A549 (cell line): ENCODE results near the gene CCDC18. TPM values are rescaled to one million over a fixed set of nuclear protein-coding genes. Genes with fewer than 3 reads are reported as not detected.

Experiments
- ATAC-seq, 2 experiments: fragments of 200-7000 bp in 1 of 2; fragments of >200 bp in 1 of 2; cut with Nextera tagmentation in 1 of 2; cut with Tn5 transposase in 1 of 2; 3 replicates each; pipeline versions ENCODE4 v1.8.0 to v1.9.1; 2018 to 2020; ENCODE audit warnings: mild to moderate bottlenecking in 1 of 2, moderate library complexity in 1 of 2
- CTCF ChIA-PET: fragments of 300-600 bp; sonication (Branson Sonifier 250); formaldehyde crosslinking; extraction: SDS; loops from one replicate; lab custom pipeline; 2021; ENCODE audit warnings: antibody characterized with exemption, inconsistent platforms; lab: Yijun Ruan, JAX
- POLR2A ChIA-PET: fragments of 350-600 bp; formaldehyde crosslinking; extraction: SDS; loops from one replicate; lab custom pipeline; 2021; ENCODE audit warnings: antibody characterized with exemption, inconsistent platforms; lab: Yijun Ruan, JAX
- DNase-seq, 2 experiments: peaks; one replicate each; pipeline versions ENCODE4 v3.0.0 to v3.0.0-alpha.2; 2011 to 2016; ENCODE audit warnings: low read depth in 1 of 2, low spot score in 1 of 2
- FAIRE-seq: peaks from 2 replicates; lab custom pipeline; 2011; peaks lifted over from hg19 to GRCh38; lab: Jason Lieb, UNC
- H3K27ac ChIP-seq, 2 experiments: fragments of >200 bp; sonication (Bioruptor Twin); formaldehyde crosslinking; 3 replicates each; pipeline ENCODE4 v1.5.1; 2016 to 2017
- H3K4me1 ChIP-seq: fragments of >200 bp; sonication (Bioruptor Twin); formaldehyde crosslinking; 3 replicates; pipeline ENCODE4 v1.6.1; 2016
- H3K4me2 ChIP-seq: fragments of >200 bp; sonication (Bioruptor Twin); formaldehyde crosslinking; 3 replicates; pipeline ENCODE4 v1.6.1; 2016
- H3K4me3 ChIP-seq: fragments of >200 bp; sonication (Bioruptor Twin); formaldehyde crosslinking; 3 replicates; pipeline ENCODE4 v1.5.1; 2016
- H3K9me3 ChIP-seq: fragments of >200 bp; sonication (Bioruptor Twin); formaldehyde crosslinking; 3 replicates; pipeline ENCODE4 v1.6.1; 2016
- CBX2 ChIP-seq: fragments of 200-600 bp; sonication (generic); IDR thresholded peaks from 2 replicates; pipeline ENCODE4 v1.6.1; 2016; ENCODE audit warnings: low read depth, mild to moderate bottlenecking, borderline replicate concordance
- CBX8 ChIP-seq: fragments of 200-600 bp; sonication (generic); IDR thresholded peaks from 2 replicates; pipeline ENCODE4 v1.6.1; 2016
- CHD4 ChIP-seq: fragments of 200-600 bp; sonication (generic); IDR thresholded peaks from 2 replicates; pipeline ENCODE4 v1.6.1; 2016; ENCODE audit warnings: antibody characterized with exemption, mild to moderate bottlenecking, borderline replicate concordance
- E2F6 ChIP-seq: IDR thresholded peaks from 2 replicates; pipeline ENCODE4 v1.6.1; 2012; ENCODE audit warnings: low read depth, borderline replicate concordance
- ESRRA ChIP-seq: fragments of 150-350 bp; IDR thresholded peaks from 2 replicates; pipeline ENCODE4 v1.6.1; 2014; ENCODE audit warnings: mild to moderate bottlenecking, low read length, borderline replicate concordance
- FOSB ChIP-seq: fragments of 250-450 bp; sonication (Bioruptor Pico); IDR thresholded peaks from 2 replicates; pipeline ENCODE4 v1.5.0; 2020; ENCODE audit warnings: mild to moderate bottlenecking, moderate library complexity
- FOXS1 ChIP-seq: fragments of 250-450 bp; sonication (Bioruptor Pico); IDR thresholded peaks from 2 replicates; pipeline ENCODE4 v1.5.0; 2020; ENCODE audit warnings: mild to moderate bottlenecking, moderate library complexity
- GATA3 ChIP-seq: IDR thresholded peaks from 2 replicates; pipeline ENCODE4 v1.6.1; 2012; ENCODE audit warnings: borderline replicate concordance
- HES2 ChIP-seq: fragments of >200 bp; sonication (Bioruptor Twin); formaldehyde crosslinking; IDR thresholded peaks from 2 replicates; pipeline ENCODE4 v1.6.1; 2016
- HEYL ChIP-seq: fragments of 250-450 bp; sonication (Bioruptor Pico); IDR thresholded peaks from 2 replicates; pipeline ENCODE4 v1.8.0; 2021; ENCODE audit warnings: mild to moderate bottlenecking, moderate library complexity
- HOXA7 ChIP-seq: fragments of 250-450 bp; sonication (Bioruptor Pico); IDR thresholded peaks from 2 replicates; pipeline ENCODE4 v1.5.0; 2020; ENCODE audit warnings: mild to moderate bottlenecking, moderate library complexity
- KDM1A ChIP-seq: fragments of 200-600 bp; sonication (generic); IDR thresholded peaks from 2 replicates; pipeline ENCODE4 v1.6.1; 2016; ENCODE audit warnings: low read depth, mild to moderate bottlenecking
- MAFK ChIP-seq: fragments of 450-650 bp; IDR thresholded peaks from 2 replicates; pipeline ENCODE4 v1.6.1; 2014; ENCODE audit not compliant: partially characterized antibody
- MAZ ChIP-seq: fragments of 150-350 bp; IDR thresholded peaks from 2 replicates; pipeline ENCODE4 v1.6.1; 2014; ENCODE audit warnings: antibody characterized with exemption, low read depth, low read length, borderline replicate concordance
- MYC ChIP-seq: IDR thresholded peaks from 2 replicates; pipeline ENCODE4 v1.6.1; 2012; ENCODE audit warnings: mild to moderate bottlenecking, inconsistent platforms, low read length, improper control_type of control experiment, borderline replicate concordance
- RAD21 ChIP-seq, 2 experiments: fragments of >200 bp in 1 of 2; sonication (Bioruptor Twin) in 1 of 2; formaldehyde crosslinking in 1 of 2; IDR thresholded peaks in 1 of 2; conservative IDR thresholded peaks in 1 of 2; 2 replicates in 1 of 2; 3 replicates in 1 of 2; pipeline ENCODE4 v1.6.1; 2012 to 2018; ENCODE audit warnings: inconsistent platforms in 1 of 2
- RCOR1 ChIP-seq: fragments of 150-350 bp; IDR thresholded peaks from 2 replicates; pipeline ENCODE4 v1.6.1; 2014; ENCODE audit warnings: antibody characterized with exemption, low read length, low read depth
- REST ChIP-seq: fragments of 200-600 bp; sonication (generic); IDR thresholded peaks from 2 replicates; pipeline ENCODE4 v1.6.1; 2016; ENCODE audit warnings: antibody characterized with exemption, mild to moderate bottlenecking, moderate library complexity
- RFX5 ChIP-seq: fragments of 450-650 bp; IDR thresholded peaks from 2 replicates; pipeline ENCODE4 v1.7.1; 2014; ENCODE audit warnings: antibody characterized with exemption, mild to moderate bottlenecking, moderate library complexity
- SREBF2 ChIP-seq: fragments of 450-650 bp; IDR thresholded peaks from 2 replicates; pipeline ENCODE4 v1.6.1; 2014; ENCODE audit warnings: mild to moderate bottlenecking, moderate library complexity
- TP53 ChIP-seq: fragments of 250-450 bp; sonication (Bioruptor Pico); IDR thresholded peaks from 2 replicates; pipeline ENCODE4 v1.5.0; 2021; ENCODE audit warnings: mild to moderate bottlenecking, moderate library complexity
- ZFP36 ChIP-seq: fragments of 450-650 bp; IDR thresholded peaks from 2 replicates; pipeline ENCODE4 v1.6.1; 2014; ENCODE audit warnings: borderline replicate concordance; ENCODE audit not compliant: partially characterized antibody
- WGBS: methylation state at CpG from one replicate; pipeline ENCODE4 v1.1.6; 2017; ENCODE audit errors: missing lambda C conversion rate; 5-methylcytosine and 5-hydroxymethylcytosine counted together
- polyA plus RNA-seq, 4 experiments: library from polyadenylated mRNA; depleted of rRNA in 3 of 4; stranded (reverse); fragments of >200 nt; fragmentation: RNase III in 1 of 4; extraction: RNeasy Plus Mini Kit Qiagen cat#74134 plus additional on column Dnase treatment in 1 of 4; gene quantifications; 2 replicates in 3 of 4; 3 replicates in 1 of 4; pipeline ENCODE4 v1.2.3, GENCODE V29; 2011 to 2017

Gene CCDC18
- polyA plus RNA-seq, 2 of the 4 experiments (the other 2 are of a cell fraction) = 9.8 to 10.0 TPM

- TF ChIP-seq TP53 (no peak), HEYL (CRISPR knock-in tag) (no peak), HOXA7 (CRISPR knock-in tag) (no peak)
Observed at GRCh38 chr1:93317207-93317606, 136.7 kb downstream of the CCDC18 start (continued).

- no peak for ATAC-seq
- Histone ChIP-seq H3K27ac (no peak overlapping the region), H3K4me2 (no peak overlapping the region), H3K4me1 (no peaks in the 10 kb centered on the region), H3K9me3 (no peaks in the 10 kb centered on the region), H3K4me3 (no peak overlapping the region)
- no peak for TF ChIP-seq CHD4
- TF ChIP-seq HES2 = no peak
- TF ChIP-seq KDM1A = no peak
- peak; percentile 55 for TF ChIP-seq MAFK
- TF ChIP-seq RCOR1 = no peak
- no peak for DNase-seq
- WGBS = 92% methylated on average over 2 of the region's 2 CpGs
- FAIRE-seq = no peak
- ChIA-PET POLR2A (no interaction called here), CTCF (no interaction called here)
Observed at GRCh38 chr1:93317943-93318342, 137.4 kb downstream of the CCDC18 start.

GRCh38 chr1:93321720-93322119, 141.2 kb downstream of the CCDC18 start:
- TF ChIP-seq GATA3 = no peak
- no peak for TF ChIP-seq RFX5
- no peak for TF ChIP-seq E2F6
- no peak for TF ChIP-seq SREBF2
- TF ChIP-seq MYC = no peak
- no peak for TF ChIP-seq HEYL (CRISPR knock-in tag)
- TF ChIP-seq FOXS1 (CRISPR knock-in tag) = no peak
- no peak for TF ChIP-seq ESRRA
- no peak for TF ChIP-seq MAZ
- TF ChIP-seq CBX2 = no peak
- no peak for TF ChIP-seq RAD21 (conservative IDR thresholded peaks at IDR 0.05 in 1 of 2, IDR thresholded peaks at IDR 0.05 in 1 of 2)
- no peak for TF ChIP-seq FOSB (CRISPR knock-in tag)
- TF ChIP-seq REST = no peak
- TF ChIP-seq CBX8 = no peak
- no peak for TF ChIP-seq ZFP36
- no peak overlapping the region for H3K4me2 ChIP-seq
- CTCF ChIA-PET = interaction anchor here (0.6 kb wide), 1 partner anchor 505 kb away, joined by 3 read pairs; no protein-coding TSS in a partner anchor
- DNase-seq (no peak), FAIRE-seq (no peak), ATAC-seq (no peak)
- H3K4me1 ChIP-seq = peaks cover 22% of the 10 kb centered on the region
- H3K9me3 ChIP-seq = no peaks in the 10 kb centered on the region
- 100% methylated on average over 1 of the region's 1 CpG for WGBS
- H3K27ac ChIP-seq = no peak overlapping the region
- H3K4me3 ChIP-seq = no peak overlapping the region
- POLR2A ChIA-PET = no interaction called here
